ENCODE data around the gene FAM167B.

DNA sequence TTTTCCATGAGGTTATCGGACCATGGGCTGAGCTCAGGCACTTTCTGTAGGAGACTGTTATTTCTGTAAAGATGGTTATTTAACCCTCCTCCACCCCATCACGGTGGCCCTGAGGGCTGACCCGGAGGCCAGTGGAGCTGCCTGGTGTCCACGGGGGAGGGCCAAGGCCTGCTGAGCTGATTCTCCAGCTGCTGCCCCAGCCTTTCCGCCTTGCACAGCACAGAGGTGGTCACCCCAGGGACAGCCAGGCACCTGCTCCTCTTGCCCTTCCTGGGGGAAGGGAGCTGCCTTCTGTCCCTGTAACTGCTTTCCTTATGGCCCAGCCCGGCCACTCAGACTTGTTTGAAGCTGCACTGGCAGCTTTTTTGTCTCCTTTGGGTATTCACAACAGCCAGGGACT lies 49.2 kb upstream of the FAM167B start:
- TF ChIP-seq, protein P1, sequence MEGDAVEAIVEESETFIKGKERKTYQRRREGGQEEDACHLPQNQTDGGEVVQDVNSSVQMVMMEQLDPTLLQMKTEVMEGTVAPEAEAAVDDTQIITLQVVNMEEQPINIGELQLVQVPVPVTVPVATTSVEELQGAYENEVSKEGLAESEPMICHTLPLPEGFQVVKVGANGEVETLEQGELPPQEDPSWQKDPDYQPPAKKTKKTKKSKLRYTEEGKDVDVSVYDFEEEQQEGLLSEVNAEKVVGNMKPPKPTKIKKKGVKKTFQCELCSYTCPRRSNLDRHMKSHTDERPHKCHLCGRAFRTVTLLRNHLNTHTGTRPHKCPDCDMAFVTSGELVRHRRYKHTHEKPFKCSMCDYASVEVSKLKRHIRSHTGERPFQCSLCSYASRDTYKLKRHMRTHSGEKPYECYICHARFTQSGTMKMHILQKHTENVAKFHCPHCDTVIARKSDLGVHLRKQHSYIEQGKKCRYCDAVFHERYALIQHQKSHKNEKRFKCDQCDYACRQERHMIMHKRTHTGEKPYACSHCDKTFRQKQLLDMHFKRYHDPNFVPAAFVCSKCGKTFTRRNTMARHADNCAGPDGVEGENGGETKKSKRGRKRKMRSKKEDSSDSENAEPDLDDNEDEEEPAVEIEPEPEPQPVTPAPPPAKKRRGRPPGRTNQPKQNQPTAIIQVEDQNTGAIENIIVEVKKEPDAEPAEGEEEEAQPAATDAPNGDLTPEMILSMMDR (conservative IDR thresholded peaks at IDR 0.05; ENCODE audit: low read depth, low read length) = no peak
- TF ChIP-seq EZH2 (IDR thresholded peaks at IDR 0.05; ENCODE audit: low read length, unreplicated experiment) (no peak), EZH2phosphoT487 (IDR thresholded peaks at IDR 0.05; ENCODE audit: borderline replicate concordance, low read length) (no peak)
